ENCODE results near the gene ZFX.

The ZFX gene

GRCh38 chrX:24241822-24242648 is 92.5 kb downstream of the ZFX start:
- peak; percentile 39 for DNase-seq (ENCODE audit: low read depth)

GRCh38 chrX:24242649-24243175 is 93.2 kb downstream of the ZFX start:
- peak; percentile 99 for DNase-seq (ENCODE audit: low read depth)

DNA sequence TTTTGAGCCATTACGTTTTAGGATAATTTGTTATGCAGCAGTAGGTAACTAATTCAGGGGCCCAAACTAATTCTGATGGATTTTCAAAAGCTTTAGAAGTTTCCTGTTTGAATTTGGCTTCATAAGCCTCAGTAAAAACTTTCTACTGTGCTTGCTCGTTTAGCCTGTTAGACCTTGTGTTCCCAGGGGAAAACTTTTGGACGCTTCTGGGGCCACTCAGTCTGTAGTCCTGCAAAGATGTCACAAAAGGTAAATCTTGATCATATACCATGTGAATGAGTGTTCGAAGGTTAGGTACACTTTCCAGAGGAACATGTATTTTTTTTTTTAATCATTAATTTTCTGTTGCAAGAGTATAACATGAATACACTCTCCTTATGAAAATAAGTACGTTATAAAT is 93.7 kb downstream of the ZFX start:
- DNase-seq (ENCODE audit: low read depth), result no peak

DNA sequence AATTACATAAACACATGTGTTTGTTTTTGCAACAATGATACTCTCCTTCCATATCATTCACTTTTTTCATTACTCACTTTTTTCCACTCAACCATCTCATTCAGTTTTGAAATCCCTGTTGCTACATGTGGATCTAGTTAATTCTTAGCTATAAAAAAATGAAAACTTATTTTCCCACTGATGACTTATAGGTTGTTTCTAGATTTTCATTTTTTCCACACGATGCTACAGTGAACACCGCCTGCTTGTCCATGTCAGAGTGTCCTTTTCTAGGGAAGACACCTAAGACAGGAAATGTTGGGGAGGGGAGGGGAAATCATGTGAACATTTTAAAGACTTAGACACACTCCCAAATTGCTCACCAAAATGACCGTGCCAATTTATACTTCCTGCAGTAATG is 94.2 kb downstream of the ZFX start:
- peak; percentile 80 for DNase-seq (ENCODE audit: low read depth)

- DNase-seq (ENCODE audit: low read depth), result peak; percentile 71
Observed at GRCh38 chrX:24245202-24245601, 95.7 kb downstream of the ZFX start.

- DNase-seq (ENCODE audit: low read depth), result no peak
Observed at GRCh38 chrX:24248042-24248441, 98.5 kb downstream of the ZFX start.

- peak; percentile 33 for DNase-seq (ENCODE audit: low read depth)
Observed at GRCh38 chrX:24253030-24253429, 103.5 kb downstream of the ZFX start.

- DNase-seq (ENCODE audit: low read depth), result no peak
Observed at GRCh38 chrX:24253469-24253868, 103.9 kb downstream of the ZFX start.

DNA sequence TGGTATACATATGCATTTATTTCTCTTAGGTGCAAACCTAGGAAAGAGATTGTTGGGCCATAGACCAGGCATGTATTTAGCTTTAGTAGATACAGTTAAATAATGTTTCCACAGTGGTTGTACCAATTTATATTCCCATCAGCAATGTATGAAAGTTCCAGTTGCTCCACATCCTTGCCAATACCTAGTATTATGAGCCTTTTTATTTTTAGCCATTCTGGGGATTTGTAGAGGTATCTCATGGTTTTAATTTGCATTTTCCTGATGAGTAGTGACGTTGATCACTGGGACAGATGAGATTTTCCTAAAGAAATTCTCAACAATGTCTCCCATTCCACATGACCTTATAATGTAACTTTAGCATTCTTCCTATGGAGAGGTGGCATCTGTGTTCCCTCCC is 107.5 kb downstream of the ZFX start:
- no peak for DNase-seq (ENCODE audit: low read depth)

DNA sequence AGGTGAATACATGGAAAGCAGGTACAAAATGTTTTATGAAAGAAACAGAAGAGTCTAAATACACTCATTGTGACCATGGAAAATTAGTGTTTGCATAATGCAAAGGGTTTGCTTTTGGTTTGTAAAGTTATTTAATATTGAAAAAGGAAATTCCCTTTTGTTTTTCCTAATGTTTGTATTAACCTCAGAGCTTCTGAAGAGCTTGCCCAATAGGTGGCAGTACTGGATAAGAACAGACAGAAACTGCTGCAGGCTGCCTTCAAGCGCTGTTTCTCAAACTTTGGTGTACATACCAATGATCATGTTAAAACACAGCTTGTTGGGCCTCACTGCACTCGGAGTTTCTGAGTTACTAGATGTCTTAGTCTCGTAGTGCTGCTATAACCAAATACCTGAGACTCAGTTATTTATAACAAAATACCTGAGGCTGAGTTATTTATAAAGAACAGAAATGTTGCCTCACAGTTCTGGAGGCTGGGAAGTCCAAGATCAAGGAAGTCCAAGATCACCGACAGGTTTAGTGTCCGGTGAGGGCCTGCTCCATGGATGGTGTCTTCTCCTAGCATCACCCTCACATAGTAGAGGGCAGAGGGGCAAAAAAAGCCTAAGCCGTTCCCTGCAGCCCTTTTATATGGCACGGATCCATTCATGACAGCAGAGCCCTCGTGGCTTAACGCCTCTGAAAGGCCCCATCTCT is 110.2 kb downstream of the ZFX start:
- DNase-seq (ENCODE audit: low read depth), result peak; percentile 70

DNA sequence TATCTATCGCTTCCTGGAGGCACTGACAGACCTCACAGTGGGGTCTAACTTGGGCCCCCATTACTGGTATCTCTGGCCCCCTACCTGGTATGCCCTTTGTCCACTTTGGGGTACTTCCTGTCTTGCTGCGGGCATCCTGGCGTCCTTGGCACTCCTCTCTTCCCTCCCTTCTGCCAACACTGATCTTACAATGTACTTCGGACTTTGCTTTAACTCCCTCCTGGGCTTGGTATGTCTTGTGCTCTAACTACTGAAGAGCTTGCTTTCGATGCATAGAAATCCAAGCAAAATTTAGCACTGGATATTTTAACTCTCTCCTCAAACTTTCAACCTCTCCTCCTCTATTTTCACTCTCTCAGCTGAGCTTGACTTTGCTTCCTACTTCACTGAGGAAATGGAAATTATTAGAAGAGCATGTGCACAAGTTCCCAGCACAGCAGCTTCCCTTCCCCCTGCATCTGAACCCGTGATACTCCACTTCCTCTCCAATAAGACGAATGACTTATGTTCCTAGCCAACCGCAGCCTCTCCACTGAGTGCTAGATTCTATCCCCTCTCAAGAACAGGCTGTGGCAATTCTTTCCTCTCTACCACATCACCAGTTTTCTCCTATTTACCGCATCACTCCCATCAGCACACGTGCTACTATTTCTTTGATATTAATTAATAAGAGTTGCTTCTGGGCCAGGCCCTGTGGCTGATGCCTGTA is 111.5 kb downstream of the ZFX start:
- DNase-seq (ENCODE audit: low read depth), result peak; percentile 66

GRCh38 chrX:24262309-24262708 is 112.8 kb downstream of the ZFX start:
- no peak for DNase-seq (ENCODE audit: low read depth)

DNA sequence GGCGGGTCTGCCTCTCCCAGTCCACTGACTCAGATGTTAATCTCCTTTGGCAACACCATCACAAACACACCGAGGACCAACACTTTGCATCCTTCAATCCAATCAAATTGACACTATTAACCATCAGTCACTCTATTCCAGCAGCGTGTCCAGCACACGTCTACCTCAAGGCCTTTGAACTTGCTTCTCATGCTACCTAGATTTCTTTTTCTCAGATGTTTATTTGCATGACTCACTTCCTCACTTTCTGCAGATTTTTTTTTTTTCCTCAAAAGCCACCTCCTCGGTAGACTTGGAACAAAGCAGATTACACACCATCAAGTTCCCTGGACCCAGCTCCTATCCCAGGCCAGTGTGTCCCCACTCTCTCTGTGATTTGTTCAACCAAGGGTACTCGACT is 114.9 kb downstream of the ZFX start:
- no peak for DNase-seq (ENCODE audit: low read depth)

Data from fibroblast of gingiva (primary cell).